Kidney glomerular epithelial cell (primary cell): ENCODE results near the gene TCF7L2.

Experiments
- DNase-seq: peaks from one replicate; lab custom pipeline; 2025; lab: John Stamatoyannopoulos, UW

Gene TCF7L2

DNA sequence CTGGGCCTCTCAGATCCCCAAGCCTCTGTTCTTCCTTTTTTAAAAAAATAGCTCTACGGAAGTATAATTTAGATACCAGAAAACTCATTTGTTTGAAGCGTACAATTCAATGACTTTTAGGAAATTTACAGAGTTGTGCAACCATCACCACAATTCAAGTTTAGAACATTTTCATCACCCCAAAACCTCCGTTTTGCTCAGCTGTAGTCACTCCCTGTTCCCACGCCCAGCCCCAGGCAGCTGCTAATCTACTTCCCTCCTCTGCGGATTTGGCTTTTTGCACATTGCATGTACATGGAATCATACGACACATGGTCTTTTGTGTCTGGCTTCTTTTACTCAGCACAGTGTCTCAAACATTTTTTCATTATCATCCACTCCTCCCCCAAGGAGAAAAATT is 229.2 kb downstream of the TCF7L2 start:
- DNase-seq: no peak

DNA sequence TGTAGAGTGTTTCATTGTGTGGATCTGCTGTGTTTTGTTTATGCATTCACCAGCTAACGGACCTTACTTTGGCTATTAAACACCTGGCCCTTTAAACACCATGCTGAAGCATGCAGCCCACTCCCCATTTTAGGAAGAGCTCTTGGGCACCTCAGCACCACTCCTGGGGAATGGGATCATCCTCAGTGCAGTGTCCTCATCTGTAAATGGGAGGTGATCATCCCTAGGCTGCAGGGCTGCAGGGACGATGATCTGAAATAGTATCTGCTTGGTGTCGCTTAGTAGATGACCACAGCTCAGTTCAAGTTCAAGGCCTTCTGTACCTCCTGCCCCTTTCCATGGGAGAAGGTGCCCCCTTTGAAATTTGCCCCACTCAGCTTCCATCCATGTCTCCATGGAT is 229.9 kb downstream of the TCF7L2 start:
- no peak for DNase-seq

DNA sequence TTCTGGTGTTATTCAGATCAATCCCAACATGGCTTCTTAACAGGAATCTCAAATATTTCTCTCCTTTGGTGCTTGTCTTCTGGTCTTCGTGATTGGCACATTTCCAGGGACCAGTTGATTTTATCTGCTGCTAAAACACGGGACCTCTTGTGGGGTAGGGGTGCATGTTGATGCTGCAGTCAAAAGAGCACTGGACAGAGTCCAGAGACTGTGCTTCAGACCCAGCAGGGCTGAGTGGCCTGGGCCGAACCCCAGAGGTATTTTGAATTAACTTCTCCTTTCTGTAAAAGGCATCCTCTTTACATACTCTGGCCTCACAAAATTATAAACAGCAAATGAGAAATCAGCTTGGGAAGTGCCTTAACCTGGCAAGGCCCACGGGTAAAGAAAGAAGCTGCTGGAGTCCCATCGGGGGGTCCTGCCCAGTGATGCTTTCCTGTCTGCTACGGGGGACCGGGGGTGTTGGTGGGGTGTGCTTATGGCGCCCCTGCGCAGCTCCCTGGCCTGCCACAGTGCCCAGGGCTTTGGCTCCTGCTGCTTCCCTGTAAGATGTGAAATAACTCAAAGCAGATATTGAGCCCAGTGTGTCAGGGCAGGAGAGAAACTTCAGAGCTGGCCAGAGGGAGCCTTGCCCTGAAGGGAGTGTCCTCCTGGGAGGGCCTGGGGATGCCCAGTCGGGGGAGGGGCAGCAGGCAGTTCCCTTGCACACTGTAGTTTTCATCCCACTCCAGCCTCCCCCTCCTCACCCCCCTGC is 230.5 kb downstream of the TCF7L2 start:
- DNase-seq: no peak

DNA sequence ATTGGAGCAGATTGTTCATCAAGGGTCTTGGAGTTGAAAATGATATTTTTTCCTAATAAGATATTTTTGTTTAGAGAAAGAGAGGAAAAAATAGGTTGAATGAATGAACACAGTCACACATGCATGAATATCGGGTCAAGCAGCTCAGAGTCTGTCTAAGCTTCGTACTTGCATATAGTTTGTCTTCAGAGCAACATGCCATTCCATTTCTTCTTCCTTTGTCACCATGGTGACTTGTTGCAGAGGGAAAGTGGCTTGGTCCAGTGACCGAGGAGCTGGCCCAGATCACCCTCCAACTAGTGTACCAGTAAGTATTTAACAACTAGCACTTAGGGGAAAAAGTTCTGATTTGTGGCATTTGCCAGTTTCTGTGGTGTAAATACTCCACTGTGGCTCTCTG is 232.1 kb downstream of the TCF7L2 start:
- DNase-seq: no peak

DNA sequence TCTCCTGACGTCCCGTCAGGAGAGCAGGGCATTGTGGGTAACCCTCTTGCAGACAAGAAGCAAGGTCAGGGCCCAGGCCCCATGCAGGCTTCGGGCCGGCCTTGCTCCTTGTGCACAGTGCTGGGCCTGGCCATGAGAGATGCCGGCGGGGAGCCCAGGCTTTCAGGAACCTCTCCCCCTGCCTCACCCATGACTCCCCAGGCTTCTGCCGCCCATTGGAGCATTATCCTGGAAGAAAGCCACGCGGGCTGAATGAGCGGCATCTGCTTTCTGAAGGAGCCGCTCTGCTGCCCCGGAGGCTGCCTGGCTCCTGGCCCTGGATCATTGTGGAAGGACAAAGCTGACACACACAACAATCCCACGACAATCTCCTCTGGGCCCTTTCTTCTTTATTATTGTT is 233.5 kb downstream of the TCF7L2 start:
- no peak for DNase-seq

DNA sequence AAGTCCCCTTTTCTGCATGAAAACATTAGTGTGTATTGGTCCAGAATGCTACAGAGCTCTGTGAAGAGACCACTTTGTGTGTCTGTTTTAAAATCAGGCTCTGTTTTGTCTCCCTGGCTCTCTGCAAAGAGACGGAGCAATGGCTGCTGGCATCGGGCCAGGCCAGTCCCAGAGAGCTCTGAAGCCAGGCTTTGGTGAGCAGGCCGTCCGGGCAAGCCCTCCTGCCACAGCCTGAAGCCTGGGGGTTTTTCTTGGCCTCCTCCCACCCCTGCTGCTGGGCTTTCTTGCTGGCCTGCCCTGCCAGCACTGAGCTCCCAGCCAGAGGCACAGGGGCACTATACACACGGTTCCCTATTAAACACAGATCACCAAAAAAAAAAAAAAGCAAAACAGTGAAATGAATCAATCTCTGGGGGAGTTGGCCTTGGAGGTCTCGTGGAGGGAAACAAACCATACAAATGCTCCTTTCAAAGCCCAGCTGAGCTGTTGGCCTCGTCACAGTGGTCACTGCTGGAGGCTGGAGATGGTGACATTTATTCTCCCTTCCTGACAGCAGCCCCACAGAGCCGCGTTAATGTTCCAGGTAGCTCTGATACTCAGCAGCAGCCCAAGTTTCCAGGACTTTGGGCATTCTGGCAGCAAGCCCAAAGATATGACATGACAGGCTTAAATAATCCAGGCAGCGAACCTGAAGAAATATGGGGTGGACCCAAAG is 237.2 kb downstream of the TCF7L2 start:
- no peak for DNase-seq

DNA sequence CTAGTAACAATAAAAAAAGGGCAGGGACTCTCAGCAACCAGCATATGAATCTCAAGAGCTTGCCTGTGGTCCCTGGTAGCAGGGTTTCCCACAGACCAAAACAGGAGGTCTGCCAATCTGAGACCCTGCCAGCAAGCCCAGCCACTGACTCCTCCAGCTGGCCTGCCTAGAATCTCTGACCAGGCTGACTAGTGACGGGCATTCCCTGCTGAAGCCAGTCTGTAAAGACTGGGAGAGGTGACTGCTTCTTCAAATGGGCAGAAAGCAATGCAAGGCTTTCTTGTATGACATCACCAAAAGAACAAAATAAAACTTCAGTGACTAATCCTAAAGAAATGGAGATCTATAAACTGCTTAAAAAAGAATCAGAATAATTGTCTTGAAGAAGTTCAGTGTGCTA is 249.4 kb downstream of the TCF7L2 start:
- DNase-seq: peak; percentile 5

DNA sequence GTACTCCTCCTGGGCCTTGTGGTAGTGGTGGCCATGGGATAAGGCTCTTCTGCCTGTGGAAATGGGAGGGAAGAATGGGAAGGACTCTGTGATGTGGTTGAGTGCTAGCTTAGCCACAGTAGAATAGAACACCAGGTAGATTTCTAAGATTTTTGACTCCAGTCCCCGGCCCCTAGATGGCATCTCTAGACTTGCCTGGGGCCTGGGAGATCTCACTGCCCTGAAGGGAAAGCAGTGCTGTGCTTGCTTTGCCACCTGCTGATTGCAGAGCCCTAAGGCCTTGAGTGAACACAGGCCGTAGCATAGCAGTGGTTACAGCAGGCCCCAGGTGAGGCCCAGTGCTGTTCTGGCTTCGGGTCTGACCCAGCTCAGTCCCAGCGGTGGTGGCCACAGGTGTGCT is 252.0 kb downstream of the TCF7L2 start:
- DNase-seq: no peak

DNA sequence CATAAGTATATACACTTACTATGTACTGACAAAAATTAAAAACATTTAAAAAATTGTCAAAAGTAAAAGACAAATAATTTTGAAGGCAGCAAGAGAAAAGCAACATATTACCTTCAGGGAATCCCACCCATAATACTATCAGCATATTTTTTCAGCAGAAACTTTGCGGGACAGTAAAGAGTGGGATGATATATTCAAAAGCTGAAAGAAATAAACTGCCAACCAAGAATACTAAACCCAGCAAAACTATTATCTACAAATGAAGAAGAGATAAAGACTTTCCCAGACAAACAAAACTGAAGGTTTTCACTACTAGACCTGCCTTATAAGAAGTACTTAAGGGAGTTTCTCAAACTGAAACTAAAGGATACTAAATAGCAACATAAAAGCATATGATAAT is 257.9 kb downstream of the TCF7L2 start:
- DNase-seq: no peak

DNA sequence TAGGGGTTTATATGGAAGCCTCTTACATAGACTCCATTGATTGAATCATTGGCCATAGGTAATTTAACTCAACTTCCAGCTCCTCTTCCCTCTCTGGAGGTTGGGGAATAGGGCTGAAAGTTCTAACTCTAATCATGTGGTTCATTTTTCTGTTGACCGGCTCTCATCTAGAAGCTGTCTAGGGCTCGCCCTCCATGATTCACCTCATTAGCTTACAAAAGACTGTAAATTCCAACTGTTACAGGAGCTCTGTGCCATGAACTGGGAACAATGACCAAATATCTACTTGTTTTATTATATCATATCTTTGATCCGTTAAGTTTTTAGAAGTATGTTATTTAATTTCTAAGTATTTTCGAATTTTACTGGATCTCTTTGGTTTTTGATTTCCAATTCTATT is 263.0 kb downstream of the TCF7L2 start:
- DNase-seq: no peak

DNA sequence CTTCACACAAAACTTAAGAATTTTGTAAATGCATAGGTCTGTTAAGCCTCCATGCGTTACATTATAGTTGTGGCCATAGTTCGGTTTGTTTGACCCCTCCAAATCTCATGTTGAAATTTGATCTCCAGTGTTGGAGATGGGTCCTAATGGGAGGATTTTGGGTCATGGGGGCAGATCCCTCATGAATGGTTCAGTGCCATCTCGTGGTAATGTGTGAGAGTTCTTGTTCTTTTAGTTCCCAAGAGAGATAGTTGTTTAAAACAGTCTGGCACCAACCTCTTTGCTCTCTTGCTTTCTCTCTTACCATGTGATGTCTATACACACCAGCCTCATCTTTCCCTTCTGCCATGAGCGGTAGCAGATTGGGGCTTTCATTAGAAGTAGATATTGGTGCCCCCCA is 264.3 kb downstream of the TCF7L2 start:
- no peak for DNase-seq

DNA sequence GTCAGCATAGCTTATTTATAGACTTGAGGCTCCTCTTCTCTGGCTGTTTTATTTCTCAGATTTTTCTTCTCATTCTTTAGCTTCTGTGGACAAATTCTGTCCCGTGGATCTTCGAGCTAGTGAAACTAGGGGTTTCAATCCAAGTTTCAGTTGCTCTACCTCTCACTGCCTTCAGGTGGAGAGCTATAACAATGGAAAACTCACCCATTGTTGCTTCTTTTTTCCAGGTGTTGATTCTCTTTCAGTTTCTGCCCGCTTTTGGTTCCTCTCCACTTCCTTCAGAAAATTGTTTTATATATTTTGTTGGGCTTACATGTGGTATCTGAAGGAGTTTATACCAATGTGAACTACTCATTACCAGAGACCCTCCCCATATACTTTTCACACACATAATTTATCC is 266.1 kb downstream of the TCF7L2 start:
- peak; percentile 3 for DNase-seq
